HG03039 (cell line): ENCODE results near the gene MICU1.
"Not testable (repeated sequence)": the region's sequence is repeated elsewhere in the genome, so short reads cannot be mapped to it uniquely, and the experiment has no call there.

Experiments
- ATAC-seq: cut with Tn5 transposase; IDR thresholded peaks from one replicate; pipeline ENCODE4 v1.9.1; 2021; ENCODE audit warnings: mild to moderate bottlenecking, moderate library complexity; ENCODE audit not compliant: unreplicated experiment

MICU1 gene

GRCh38 chr10:72395581-72395980 lies 230.3 kb downstream of the MICU1 start:
- ATAC-seq = not testable (repeated sequence)

- ATAC-seq = no peak
These were observed 233.3 kb downstream of the MICU1 start for GRCh38 chr10:72392571-72392970.

GRCh38 chr10:72390764-72391163 lies 235.1 kb downstream of the MICU1 start:
- no peak for ATAC-seq

DNA sequence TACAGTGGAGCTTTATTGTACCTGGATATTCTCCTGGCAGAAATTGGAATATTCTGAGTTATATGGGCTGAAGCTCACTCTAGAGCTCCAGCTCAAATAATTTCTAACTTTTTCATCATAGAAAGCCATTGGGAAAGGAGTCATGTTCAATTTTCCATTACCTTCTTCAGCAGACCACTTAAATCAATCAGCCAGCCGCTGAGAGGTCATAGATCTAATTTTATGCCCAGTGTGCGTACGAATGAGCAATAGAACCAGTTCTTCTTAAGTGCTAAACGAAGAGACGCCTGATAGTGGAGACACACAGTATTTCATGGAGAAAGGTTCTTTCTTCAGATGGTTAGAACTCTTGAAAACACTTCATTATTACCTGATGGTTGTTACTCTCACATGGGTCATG lies 236.2 kb downstream of the MICU1 start:
- ATAC-seq = no peak

- ATAC-seq = no peak
These were observed 236.9 kb downstream of the MICU1 start for GRCh38 chr10:72389014-72389413.

DNA sequence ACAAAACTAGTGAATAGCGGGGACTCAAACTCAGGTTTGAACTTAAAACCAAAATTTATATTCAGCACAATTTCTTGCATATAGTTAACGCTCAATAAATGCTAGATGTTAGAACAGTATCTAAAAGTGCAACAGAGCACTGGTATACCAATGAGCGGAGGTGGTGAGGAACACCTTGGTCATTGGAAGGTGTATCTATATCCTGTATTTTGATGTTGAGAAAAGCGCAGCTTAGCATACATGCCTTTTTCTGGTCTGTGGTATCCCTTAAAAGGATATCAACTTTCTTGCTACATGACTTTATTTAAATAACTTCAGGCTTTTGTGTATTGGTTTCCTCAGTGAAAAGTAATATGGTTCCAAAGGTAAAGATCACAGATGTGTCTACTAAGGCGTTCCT lies 237.8 kb downstream of the MICU1 start:
- no peak for ATAC-seq

GRCh38 chr10:72386916-72387586 lies 238.8 kb downstream of the MICU1 start:
- ATAC-seq = no peak

DNA sequence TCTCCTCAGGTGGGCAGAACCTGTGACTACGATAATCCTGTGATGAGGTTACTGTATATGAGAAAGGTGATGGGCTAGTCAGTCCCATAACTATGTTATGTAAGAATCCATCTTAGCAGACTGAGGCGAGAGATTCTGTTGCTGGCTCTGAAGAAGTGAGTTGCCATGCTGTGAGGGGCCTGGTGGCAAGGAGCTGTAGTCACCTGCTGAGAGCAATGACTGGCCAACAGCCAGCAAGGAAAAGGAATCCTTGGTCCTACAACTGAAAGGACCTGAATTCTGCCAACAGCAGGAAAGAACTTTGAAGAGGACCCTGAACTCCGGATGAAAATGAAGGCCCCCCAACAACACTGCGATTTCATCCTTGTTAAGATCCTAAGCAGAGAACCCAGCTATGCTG lies 240.2 kb downstream of the MICU1 start:
- ATAC-seq = no peak

GRCh38 chr10:72384982-72385381 lies 240.9 kb downstream of the MICU1 start:
- not testable (repeated sequence) for ATAC-seq

GRCh38 chr10:72379776-72380175 lies 246.1 kb downstream of the MICU1 start:
- ATAC-seq = no peak

DNA sequence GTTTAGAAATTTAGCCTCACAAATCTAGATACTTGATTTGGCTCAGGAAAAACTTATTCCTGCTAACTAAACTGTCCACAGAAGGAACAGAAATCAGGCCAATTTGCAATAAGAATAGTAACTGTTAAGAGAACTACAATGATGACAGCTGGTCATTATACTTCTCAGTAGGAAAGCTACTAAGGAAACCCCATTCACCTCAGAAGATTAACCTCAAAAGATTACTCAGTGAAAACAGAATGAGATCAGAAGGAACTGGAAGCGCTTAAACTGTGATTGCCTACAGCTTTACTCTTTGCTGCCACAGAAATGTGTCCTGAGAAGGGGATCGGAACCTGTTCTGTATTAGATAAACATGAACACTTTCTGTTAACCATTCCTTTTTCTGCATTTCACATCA lies 246.8 kb downstream of the MICU1 start:
- no peak for ATAC-seq

- no peak for ATAC-seq
These were observed 250.3 kb downstream of the MICU1 start for GRCh38 chr10:72375585-72375984.

- no peak for ATAC-seq
These were observed 250.7 kb downstream of the MICU1 start for GRCh38 chr10:72375173-72375572.

GRCh38 chr10:72370201-72370722 lies 255.6 kb downstream of the MICU1 start:
- no peak for ATAC-seq

DNA sequence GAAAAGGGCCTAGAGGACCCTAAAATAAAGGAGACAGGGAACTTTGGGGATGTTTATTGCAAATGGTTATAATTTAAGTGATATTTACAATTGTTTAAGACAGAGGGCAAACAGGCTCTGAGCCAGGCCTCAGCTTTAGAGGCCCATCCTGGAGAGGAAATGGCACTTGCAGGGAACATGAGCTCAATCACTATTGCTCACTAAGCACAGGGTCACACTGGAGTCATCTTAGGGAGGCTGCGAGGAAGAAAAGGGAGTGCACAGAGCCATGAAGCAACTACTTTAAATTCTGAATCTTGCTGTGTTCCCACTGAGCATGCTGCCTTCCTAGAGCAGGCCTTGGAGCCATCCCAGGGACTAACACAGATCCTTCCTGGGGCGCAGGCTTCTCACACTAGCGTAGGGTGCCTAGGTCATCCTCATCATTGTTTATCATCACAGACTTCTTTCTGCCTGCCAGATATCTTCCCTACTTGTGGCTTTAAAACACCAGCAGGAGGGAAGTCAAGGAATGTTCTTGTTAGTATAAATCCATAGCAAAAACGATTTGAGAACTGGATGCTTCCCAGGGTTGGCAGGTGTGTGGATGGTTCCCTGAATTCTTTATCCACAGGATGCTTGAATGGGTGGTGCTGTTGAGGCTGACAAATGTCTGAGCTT lies 258.4 kb downstream of the MICU1 start:
- no peak for ATAC-seq

DNA sequence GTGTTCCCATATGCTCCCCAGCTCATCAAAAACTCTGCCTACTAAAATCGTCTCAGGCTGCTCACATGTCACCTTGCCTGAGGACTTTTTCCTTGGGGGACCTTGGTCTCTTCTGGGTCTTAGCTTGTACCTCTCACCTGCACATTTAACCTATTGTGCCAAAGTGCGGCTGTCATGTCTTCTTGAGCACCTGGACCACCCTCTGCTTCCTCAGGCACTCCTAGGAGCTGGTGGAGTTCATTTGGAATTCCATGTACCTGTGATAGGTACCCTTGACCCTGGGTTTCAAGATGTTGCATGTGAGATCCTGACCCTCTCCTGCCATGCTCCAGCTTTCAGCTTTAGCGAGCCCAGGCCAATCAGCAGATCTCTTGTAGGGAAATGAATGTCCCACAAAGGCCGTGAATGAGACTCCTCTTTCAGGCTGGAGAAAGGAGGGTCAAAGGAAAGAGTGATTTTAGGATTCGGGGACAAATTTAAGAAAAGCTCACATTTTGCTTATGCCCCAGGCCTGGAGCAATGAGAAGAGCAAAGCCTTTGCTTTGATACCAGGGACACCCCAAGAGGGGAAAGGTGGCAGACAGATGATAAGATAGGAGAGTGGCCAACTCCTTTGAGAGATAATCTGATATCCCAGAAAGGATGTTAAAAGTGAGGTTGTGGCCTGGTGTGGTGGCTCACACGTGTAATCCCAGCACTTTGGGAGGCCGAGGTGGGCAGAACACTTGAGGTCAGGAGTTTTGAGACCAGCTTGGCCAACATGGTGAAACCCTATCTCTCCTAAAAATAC lies 260.6 kb downstream of the MICU1 start:
- no peak for ATAC-seq

DNA sequence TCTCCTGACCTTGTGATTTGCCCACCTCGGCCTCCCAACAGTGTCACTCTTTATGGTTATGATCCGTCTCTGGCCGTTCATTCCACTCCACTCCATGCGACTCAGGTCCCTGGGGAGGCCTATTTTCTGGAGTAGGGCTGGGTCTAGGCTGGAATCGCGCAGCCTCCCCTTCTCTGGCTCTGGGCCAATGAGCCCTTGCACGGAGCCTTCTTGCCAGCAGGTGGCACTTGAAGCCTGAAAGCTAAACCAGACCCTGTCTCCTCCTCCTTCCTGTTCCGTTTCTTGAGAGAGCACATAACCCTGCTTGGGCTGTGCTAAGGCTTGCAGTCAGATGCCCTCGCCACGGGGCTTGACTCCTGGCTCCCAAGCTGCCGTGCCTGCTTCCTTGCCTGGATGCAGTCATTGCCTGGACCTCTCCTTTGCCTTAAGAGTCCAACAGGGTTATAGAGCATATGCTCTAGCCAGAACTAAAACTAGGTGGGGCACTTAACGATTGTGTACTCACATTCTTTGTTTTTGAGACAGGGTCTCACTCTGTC lies 261.6 kb downstream of the MICU1 start:
- peak; percentile 85 for ATAC-seq

DNA sequence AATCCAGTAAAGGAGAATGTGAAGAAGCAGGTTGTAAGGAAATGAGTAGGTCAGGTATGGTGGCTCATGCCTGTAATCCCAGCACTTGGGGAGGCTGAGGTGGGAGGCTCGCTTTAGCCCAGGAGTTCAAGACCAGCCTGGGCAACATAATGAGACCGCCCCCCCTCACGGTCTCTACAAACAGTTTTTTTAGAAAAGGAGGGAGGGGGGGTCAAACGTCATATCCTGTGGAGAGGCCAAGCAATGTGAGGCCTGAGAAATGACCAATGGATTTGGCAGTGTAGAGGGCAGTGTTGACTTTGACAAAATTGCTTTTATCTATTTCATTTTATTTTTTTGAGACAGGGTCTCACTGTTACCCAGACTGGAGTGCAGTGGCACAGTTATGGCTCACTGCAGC lies 268.9 kb downstream of the MICU1 start:
- no peak for ATAC-seq

GRCh38 chr10:72356115-72356514 lies 269.8 kb downstream of the MICU1 start:
- no peak for ATAC-seq

DNA sequence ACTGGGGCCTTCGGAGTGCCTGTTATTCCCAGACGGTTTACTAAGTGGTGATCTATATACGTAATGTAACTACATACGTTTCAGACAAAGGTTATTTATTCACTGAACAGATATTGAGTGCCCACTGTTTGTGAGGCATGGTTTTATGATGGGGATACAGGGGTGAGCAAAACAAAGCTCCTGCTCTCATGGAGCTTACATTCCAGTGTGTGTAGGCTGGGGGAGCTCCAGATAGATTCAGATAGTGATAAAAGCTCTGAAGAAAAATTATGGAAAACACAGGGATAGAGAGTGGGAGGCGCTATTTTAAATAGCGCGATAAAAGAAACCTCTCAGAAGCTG lies 270.7 kb downstream of the MICU1 start:
- ATAC-seq = no peak

DNA sequence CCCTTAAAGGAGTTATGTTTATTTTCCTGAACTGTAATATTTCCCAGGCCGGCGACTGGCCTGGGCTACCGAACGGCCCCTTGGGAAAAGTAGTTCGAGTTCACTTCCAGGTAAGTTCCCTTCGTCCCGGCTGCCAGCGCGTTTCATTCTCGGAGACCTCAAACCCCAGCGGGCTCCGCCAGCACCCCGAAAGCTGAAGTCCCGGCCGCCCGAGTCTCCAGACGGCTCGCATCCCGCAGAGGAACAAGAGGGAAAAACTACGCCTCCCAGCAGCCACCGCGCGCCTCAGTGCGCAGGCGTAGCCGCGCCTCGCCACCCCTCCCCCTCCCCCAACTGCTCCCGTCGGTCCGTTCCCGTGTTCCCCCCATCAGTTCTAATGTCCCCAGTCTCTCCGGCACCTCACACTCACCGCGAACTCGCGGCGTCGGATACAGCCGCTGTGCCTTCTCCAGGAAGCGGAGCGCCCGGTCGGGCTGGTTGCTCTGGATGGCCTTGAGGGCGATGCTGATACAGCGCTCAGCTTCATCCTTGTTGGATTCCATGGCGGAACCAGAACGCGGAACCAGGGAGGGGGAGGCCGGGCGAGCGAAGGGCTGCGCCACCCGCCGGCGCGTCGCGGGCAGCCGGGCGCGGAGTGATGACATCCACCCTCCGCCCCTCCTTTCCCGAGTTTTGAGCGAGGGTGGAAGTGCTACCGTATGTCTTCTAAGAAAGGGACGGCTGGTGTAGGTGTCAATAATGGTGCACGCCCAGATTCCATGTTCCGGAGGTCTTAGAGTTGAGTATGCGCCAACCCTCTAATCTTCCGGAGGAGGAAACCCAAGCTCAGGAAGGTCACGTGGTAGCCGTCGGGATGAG lies 271.3 kb downstream of the MICU1 start, which contains the start of gene DNAJB12:
TSS of gene DNAJB12 (minus strand) at position 564 of the 858 bp plus-strand sequence. CDS start at position 542, 22 bp downstream.
- ATAC-seq = peak; percentile 65
